Measurements from ENCODE around the gene MARCHF10. TPM values are rescaled to one million over a fixed set of nuclear protein-coding genes. Genes with fewer than 3 reads are reported as not detected.

The MARCHF10 gene
- total and polyA plus RNA-seq, 9 of the 15 experiments (the other 6 are each of a cell fraction or from before 2014, with no cell fraction given): not detected

DNA sequence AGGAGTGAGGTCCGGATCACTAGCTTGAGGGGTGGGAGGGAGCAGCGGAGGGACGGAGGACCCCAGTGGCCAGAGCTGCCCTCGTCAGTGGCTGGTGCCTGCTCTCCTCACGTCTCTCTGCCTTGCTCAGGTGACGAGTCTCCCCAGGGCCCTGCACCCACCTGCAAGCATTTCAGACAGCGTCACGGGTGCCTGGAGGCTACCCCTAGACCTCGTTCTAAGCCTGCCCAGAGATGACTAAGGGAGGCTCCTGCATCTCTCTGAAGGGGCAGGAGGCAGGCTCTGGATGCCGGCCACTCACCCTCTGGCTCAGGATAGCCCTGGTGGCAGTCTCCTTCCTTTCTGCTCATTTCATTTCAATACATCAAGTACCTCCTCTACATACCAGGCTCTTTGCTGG, 111.9 kb downstream of the MARCHF10 start (continued):
- TF ChIP-seq, protein P1, sequence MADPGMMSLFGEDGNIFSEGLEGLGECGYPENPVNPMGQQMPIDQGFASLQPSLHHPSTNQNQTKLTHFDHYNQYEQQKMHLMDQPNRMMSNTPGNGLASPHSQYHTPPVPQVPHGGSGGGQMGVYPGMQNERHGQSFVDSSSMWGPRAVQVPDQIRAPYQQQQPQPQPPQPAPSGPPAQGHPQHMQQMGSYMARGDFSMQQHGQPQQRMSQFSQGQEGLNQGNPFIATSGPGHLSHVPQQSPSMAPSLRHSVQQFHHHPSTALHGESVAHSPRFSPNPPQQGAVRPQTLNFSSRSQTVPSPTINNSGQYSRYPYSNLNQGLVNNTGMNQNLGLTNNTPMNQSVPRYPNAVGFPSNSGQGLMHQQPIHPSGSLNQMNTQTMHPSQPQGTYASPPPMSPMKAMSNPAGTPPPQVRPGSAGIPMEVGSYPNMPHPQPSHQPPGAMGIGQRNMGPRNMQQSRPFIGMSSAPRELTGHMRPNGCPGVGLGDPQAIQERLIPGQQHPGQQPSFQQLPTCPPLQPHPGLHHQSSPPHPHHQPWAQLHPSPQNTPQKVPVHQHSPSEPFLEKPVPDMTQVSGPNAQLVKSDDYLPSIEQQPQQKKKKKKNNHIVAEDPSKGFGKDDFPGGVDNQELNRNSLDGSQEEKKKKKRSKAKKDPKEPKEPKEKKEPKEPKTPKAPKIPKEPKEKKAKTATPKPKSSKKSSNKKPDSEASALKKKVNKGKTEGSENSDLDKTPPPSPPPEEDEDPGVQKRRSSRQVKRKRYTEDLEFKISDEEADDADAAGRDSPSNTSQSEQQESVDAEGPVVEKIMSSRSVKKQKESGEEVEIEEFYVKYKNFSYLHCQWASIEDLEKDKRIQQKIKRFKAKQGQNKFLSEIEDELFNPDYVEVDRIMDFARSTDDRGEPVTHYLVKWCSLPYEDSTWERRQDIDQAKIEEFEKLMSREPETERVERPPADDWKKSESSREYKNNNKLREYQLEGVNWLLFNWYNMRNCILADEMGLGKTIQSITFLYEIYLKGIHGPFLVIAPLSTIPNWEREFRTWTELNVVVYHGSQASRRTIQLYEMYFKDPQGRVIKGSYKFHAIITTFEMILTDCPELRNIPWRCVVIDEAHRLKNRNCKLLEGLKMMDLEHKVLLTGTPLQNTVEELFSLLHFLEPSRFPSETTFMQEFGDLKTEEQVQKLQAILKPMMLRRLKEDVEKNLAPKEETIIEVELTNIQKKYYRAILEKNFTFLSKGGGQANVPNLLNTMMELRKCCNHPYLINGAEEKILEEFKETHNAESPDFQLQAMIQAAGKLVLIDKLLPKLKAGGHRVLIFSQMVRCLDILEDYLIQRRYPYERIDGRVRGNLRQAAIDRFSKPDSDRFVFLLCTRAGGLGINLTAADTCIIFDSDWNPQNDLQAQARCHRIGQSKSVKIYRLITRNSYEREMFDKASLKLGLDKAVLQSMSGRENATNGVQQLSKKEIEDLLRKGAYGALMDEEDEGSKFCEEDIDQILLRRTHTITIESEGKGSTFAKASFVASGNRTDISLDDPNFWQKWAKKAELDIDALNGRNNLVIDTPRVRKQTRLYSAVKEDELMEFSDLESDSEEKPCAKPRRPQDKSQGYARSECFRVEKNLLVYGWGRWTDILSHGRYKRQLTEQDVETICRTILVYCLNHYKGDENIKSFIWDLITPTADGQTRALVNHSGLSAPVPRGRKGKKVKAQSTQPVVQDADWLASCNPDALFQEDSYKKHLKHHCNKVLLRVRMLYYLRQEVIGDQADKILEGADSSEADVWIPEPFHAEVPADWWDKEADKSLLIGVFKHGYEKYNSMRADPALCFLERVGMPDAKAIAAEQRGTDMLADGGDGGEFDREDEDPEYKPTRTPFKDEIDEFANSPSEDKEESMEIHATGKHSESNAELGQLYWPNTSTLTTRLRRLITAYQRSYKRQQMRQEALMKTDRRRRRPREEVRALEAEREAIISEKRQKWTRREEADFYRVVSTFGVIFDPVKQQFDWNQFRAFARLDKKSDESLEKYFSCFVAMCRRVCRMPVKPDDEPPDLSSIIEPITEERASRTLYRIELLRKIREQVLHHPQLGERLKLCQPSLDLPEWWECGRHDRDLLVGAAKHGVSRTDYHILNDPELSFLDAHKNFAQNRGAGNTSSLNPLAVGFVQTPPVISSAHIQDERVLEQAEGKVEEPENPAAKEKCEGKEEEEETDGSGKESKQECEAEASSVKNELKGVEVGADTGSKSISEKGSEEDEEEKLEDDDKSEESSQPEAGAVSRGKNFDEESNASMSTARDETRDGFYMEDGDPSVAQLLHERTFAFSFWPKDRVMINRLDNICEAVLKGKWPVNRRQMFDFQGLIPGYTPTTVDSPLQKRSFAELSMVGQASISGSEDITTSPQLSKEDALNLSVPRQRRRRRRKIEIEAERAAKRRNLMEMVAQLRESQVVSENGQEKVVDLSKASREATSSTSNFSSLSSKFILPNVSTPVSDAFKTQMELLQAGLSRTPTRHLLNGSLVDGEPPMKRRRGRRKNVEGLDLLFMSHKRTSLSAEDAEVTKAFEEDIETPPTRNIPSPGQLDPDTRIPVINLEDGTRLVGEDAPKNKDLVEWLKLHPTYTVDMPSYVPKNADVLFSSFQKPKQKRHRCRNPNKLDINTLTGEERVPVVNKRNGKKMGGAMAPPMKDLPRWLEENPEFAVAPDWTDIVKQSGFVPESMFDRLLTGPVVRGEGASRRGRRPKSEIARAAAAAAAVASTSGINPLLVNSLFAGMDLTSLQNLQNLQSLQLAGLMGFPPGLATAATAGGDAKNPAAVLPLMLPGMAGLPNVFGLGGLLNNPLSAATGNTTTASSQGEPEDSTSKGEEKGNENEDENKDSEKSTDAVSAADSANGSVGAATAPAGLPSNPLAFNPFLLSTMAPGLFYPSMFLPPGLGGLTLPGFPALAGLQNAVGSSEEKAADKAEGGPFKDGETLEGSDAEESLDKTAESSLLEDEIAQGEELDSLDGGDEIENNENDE (IDR thresholded peaks at IDR 0.05; ENCODE audit: low read depth, low read length): no peak
- TF ChIP-seq BRF1 (IDR thresholded peaks at IDR 0.05; ENCODE audit: borderline replicate concordance, extremely low read depth, insufficient read length) (no peak), ZC3H4 (CRISPR knock-in tag; IDR thresholded peaks at IDR 0.05; ENCODE audit: borderline replicate concordance) (no peak), FOXK1 (CRISPR knock-in tag; IDR thresholded peaks at IDR 0.05; ENCODE audit: borderline replicate concordance) (no peak), ZNF174 (CRISPR knock-in tag; IDR thresholded peaks at IDR 0.05) (no peak), ZNF507 (tag; conservative IDR thresholded peaks at IDR 0.05) (no peak), KLF6 (CRISPR knock-in tag; IDR thresholded peaks at IDR 0.05; ENCODE audit: borderline replicate concordance) (no peak), RBM15 (IDR thresholded peaks at IDR 0.05; ENCODE audit: insufficient read depth, low read length) (no peak), ATF1 (CRISPR knock-in tag; IDR thresholded peaks at IDR 0.05) (no peak), ATF1 (tag; IDR thresholded peaks at IDR 0.05) (no peak), TBP (optimal IDR thresholded peaks at IDR 0.05; ENCODE audit: low read depth, low read length) (no peak)
- TF ChIP-seq, protein P2, sequence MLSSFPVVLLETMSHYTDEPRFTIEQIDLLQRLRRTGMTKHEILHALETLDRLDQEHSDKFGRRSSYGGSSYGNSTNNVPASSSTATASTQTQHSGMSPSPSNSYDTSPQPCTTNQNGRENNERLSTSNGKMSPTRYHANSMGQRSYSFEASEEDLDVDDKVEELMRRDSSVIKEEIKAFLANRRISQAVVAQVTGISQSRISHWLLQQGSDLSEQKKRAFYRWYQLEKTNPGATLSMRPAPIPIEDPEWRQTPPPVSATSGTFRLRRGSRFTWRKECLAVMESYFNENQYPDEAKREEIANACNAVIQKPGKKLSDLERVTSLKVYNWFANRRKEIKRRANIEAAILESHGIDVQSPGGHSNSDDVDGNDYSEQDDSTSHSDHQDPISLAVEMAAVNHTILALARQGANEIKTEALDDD (IDR thresholded peaks at IDR 0.05): no peak

All from K562 (cell line).